ENCODE measurements around the gene GRM5.
"Not testable (repeated sequence)": the region's sequence is repeated elsewhere in the genome, so short reads cannot be mapped to it uniquely, and the experiment has no call there.

Gene GRM5

GRCh38 chr11:88482871-88483301 lies 582.9 kb downstream of the GRM5 start:
- no peak for DNase-seq

GRCh38 chr11:88480223-88480622 lies 585.6 kb downstream of the GRM5 start:
- DNase-seq, result no peak

GRCh38 chr11:88478136-88478815 lies 587.5 kb downstream of the GRM5 start:
- DNase-seq, result no peak

- no peak for DNase-seq
Measured at GRCh38 chr11:88475991-88476418, 589.8 kb downstream of the GRM5 start.

- no peak for DNase-seq
Measured at GRCh38 chr11:88474655-88475054, 591.1 kb downstream of the GRM5 start.

GRCh38 chr11:88469561-88470225 lies 596.1 kb downstream of the GRM5 start:
- DNase-seq, result no peak

- no peak for DNase-seq
Measured at GRCh38 chr11:88464528-88464927, 601.3 kb downstream of the GRM5 start.

GRCh38 chr11:88463301-88463700 lies 602.5 kb downstream of the GRM5 start:
- DNase-seq, result not testable (repeated sequence)

- not testable (repeated sequence) for DNase-seq
Measured at GRCh38 chr11:88458047-88458446, 607.7 kb downstream of the GRM5 start.

GRCh38 chr11:88455974-88456373 lies 609.8 kb downstream of the GRM5 start:
- no peak for DNase-seq

GRCh38 chr11:88454881-88455280 lies 610.9 kb downstream of the GRM5 start:
- DNase-seq, result no peak
